Esophagus squamous epithelium (tissue), 4 donors: ENCODE data around the gene CATSPER3.

Experiments
- CTCF ChIP-seq, 6 experiments: fragments of 450-650 bp in 4 of 6; fragments of 200-600 bp in 2 of 6; sonication (generic) in 2 of 6; IDR thresholded peaks; one replicate each; pipeline ENCODE4 v1.5.1; 2016 to 2019; ENCODE audit warnings: antibody characterized with exemption in 6 of 6, mild to moderate bottlenecking in 4 of 6, moderate library complexity in 4 of 6
- POLR2A ChIP-seq, 4 donors: fragments of 450-650 bp; IDR thresholded peaks; one replicate each; pipeline ENCODE4 v1.6.1; 2017; ENCODE audit warnings: antibody characterized with exemption in 4 of 4, mild to moderate bottlenecking in 4 of 4, moderate library complexity in 3 of 4

- no peak for TF ChIP-seq CTCF (IDR thresholded peaks at IDR 0.05)
- TF ChIP-seq POLR2A (IDR thresholded peaks at IDR 0.05): no peak
Observed at GRCh38 chr5:134944630-134945029, 23.1 kb upstream of the CATSPER3 start.
